NCI-H2196 treated with DMSO at 0.1 percent for 48 hours (cell line): Measurements from ENCODE around the gene TPSD1.
A peak's percentile ranks its signal among the peaks of the same experiment; 100 is the strongest.
"Not testable (repeated sequence)": the region's sequence is repeated elsewhere in the genome, so short reads cannot be mapped to it uniquely, and the experiment has no call there.

Experiments
- DNase-seq: peaks from one replicate; lab custom pipeline; 2025; ENCODE audit not compliant: unreplicated experiment; lab: John Stamatoyannopoulos, UW

Gene TPSD1

GRCh38 chr16:1279945-1280589, 24.2 kb downstream of the TPSD1 start:
- no peak for DNase-seq

GRCh38 chr16:1280783-1281182, 24.9 kb downstream of the TPSD1 start:
- no peak for DNase-seq

- no peak for DNase-seq
These were observed 25.6 kb downstream of the TPSD1 start for GRCh38 chr16:1281517-1281916.

- no peak for DNase-seq
These were observed 26.6 kb downstream of the TPSD1 start for GRCh38 chr16:1282324-1282973.

- no peak for DNase-seq
These were observed 27.4 kb downstream of the TPSD1 start for GRCh38 chr16:1283296-1283695.

- no peak for DNase-seq
These were observed 28.2 kb downstream of the TPSD1 start for GRCh38 chr16:1283996-1284616.

- DNase-seq: no peak
These were observed 30.0 kb downstream of the TPSD1 start for GRCh38 chr16:1285669-1286512.

- no peak for DNase-seq
These were observed 30.7 kb downstream of the TPSD1 start for GRCh38 chr16:1286513-1287094.

GRCh38 chr16:1287982-1288670, 32.3 kb downstream of the TPSD1 start:
- no peak for DNase-seq

- no peak for DNase-seq
These were observed 33.1 kb downstream of the TPSD1 start for GRCh38 chr16:1288813-1289476.

GRCh38 chr16:1289477-1289866, 33.6 kb downstream of the TPSD1 start:
- no peak for DNase-seq

GRCh38 chr16:1290063-1290501, 34.2 kb downstream of the TPSD1 start:
- DNase-seq: no peak

GRCh38 chr16:1290860-1291575, 35.1 kb downstream of the TPSD1 start:
- DNase-seq: peak; percentile 86

GRCh38 chr16:1291576-1291974, 35.7 kb downstream of the TPSD1 start:
- peak; percentile 89 for DNase-seq

GRCh38 chr16:1292208-1292607, 36.3 kb downstream of the TPSD1 start:
- DNase-seq: not testable (repeated sequence)

GRCh38 chr16:1292808-1293207, 36.9 kb downstream of the TPSD1 start:
- DNase-seq: not testable (repeated sequence)

GRCh38 chr16:1293921-1294656, 38.2 kb downstream of the TPSD1 start:
- no peak for DNase-seq

GRCh38 chr16:1295465-1295864, 39.6 kb downstream of the TPSD1 start:
- DNase-seq: no peak

GRCh38 chr16:1296688-1297017, 40.8 kb downstream of the TPSD1 start:
- DNase-seq: not testable (repeated sequence)
